Caco-2 (cell line): ENCODE measurements around the gene PAPPA. TPM values are rescaled to one million over a fixed set of nuclear protein-coding genes. Genes with fewer than 3 reads are reported as not detected.

Source experiments
- BruUV-seq: library from RNA; stranded (reverse); fragments of 400-500 nt; replicated peaks from 2 replicates; lab custom pipeline; 2021; lab: Mats Ljungman, UMichigan
- CTCF ChIA-PET: fragments of 300-600 bp; sonication (Branson Sonifier 250); formaldehyde crosslinking; loops from one replicate; lab custom pipeline; 2022; ENCODE audit warnings: antibody characterized with exemption; lab: Charles Lee
- POLR2A ChIA-PET: fragments of 300-600 bp; sonication (Branson Sonifier 250); formaldehyde crosslinking; loops from one replicate; lab custom pipeline; 2022; ENCODE audit warnings: antibody characterized with exemption; lab: Charles Lee
- DNase-seq, 2 experiments: peaks; one replicate each; pipeline versions ENCODE4 v3.0.0 to v3.0.0-alpha.2; 2020 to 2022
- H3K27me3 ChIP-seq: replicated peaks from 2 replicates; pipeline ENCODE4 v1.6.0; 2011; ENCODE audit warnings: low read length; ENCODE audit not compliant: control insufficient read depth, insufficient read depth
- H3K36me3 ChIP-seq: 2 replicates; pipeline ENCODE4 v1.5.1; 2011; ENCODE audit warnings: low read length; ENCODE audit not compliant: control insufficient read depth, insufficient read depth
- H3K4me1 ChIP-seq: fragments of 250-450 bp; sonication (Bioruptor Pico); 2 replicates; pipeline ENCODE4 v1.5.1; 2020; ENCODE audit warnings: mild to moderate bottlenecking
- H3K4me3 ChIP-seq: 2 replicates; pipeline ENCODE4 v1.5.1; 2011; ENCODE audit warnings: low read depth, mild to moderate bottlenecking, control low read depth, low read length
- H3K9me3 ChIP-seq: fragments of 250-450 bp; sonication (Bioruptor Pico); 2 replicates; pipeline ENCODE4 v1.5.1; 2020; ENCODE audit warnings: mild to moderate bottlenecking, moderate library complexity
- H3K27ac Mint-ChIP-seq: one replicate; pipeline ENCODE4 v1.8.0; 2022; ENCODE audit warnings: mixed read lengths; ENCODE audit not compliant: unreplicated experiment
- H3K27me3 Mint-ChIP-seq: one replicate; pipeline ENCODE4 v1.8.0; 2022; ENCODE audit warnings: mixed read lengths; ENCODE audit not compliant: insufficient read depth, unreplicated experiment
- H3K36me3 Mint-ChIP-seq: one replicate; pipeline ENCODE4 v1.8.0; 2022; ENCODE audit warnings: mild to moderate bottlenecking, mixed read lengths; ENCODE audit not compliant: insufficient read depth, unreplicated experiment
- H3K4me1 Mint-ChIP-seq: one replicate; pipeline ENCODE4 v1.8.0; 2022; ENCODE audit warnings: low read depth, mixed read lengths; ENCODE audit not compliant: unreplicated experiment
- H3K4me3 Mint-ChIP-seq: one replicate; pipeline ENCODE4 v1.8.0; 2022; ENCODE audit warnings: mild to moderate bottlenecking, moderate library complexity, mixed read lengths; ENCODE audit not compliant: unreplicated experiment
- H3K9me3 Mint-ChIP-seq: one replicate; pipeline ENCODE4 v1.8.0; 2022; ENCODE audit warnings: mixed read lengths; ENCODE audit not compliant: unreplicated experiment
- intact Hi-C: fragments of 100-400 bp; cut with micrococcal nuclease; formaldehyde crosslinking; loops from one replicate; pipeline ENCODE4 v1.10.0; 2022; ENCODE audit not compliant: unreplicated experiment
- total RNA-seq: library from RNA; stranded (reverse); gene quantifications from 2 replicates; pipeline ENCODE4 v1.2.3, GENCODE V29; 2022
- TF ChIP-seq, protein P1 (sequence below), 2 experiments: fragments of 200-600 bp in 1 of 2; IDR thresholded peaks; 1 replicate in 1 of 2; 2 replicates in 1 of 2; pipeline versions ENCODE4 v1.5.1 to v1.8.0; 2011 to 2022; ENCODE audit warnings: antibody characterized with exemption in 1 of 2, control low read depth in 1 of 2, inconsistent platforms in 1 of 2, low read depth in 1 of 2, low read length in 1 of 2, mild to moderate bottlenecking in 1 of 2, moderate library complexity in 1 of 2; ENCODE audit not compliant: insufficient read depth in 1 of 2, severe bottlenecking in 1 of 2, unreplicated experiment in 1 of 2

The PAPPA gene
- total RNA-seq, 1 experiment from 2014 or later: not detected

DNA sequence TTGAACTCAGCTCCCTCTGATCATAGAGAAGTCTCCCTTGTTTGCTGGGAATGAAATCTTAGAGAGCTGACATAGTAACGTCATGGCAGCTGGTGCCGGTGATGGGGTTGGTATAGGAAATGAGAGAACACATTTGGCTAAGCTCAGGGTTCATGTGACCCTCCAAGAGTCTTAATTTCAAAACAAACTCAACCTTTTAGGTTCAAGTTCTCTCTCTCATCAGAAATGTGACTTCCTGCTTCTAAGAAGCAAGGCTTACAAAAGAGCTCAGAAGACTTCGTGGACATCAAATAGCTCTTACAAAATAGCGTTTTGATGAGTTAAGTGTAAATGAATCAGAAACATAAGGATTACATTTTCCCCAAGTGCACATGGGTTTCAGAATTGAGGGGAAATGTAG, 97.3 kb downstream of the PAPPA start:
- no peak for DNase-seq
- CTCF ChIA-PET: no interaction called here
- Histone ChIP-seq H3K36me3 (no peaks in the 10 kb centered on the region), H3K9me3 (no peaks in the 10 kb centered on the region), H3K27me3 (no peaks in the 10 kb centered on the region; the same call in 1 of the 2 replicates), H3K4me1 (no peaks in the 10 kb centered on the region), H3K4me3 (no peak overlapping the region)
- H3K27me3 Mint-ChIP-seq: peaks cover 8% of the 10 kb centered on the region
- no peaks in the 10 kb centered on the region for H3K4me1 Mint-ChIP-seq
- no peaks in the 10 kb centered on the region for H3K9me3 Mint-ChIP-seq
- POLR2A ChIA-PET: no interaction called here
- TF ChIP-seq, protein P1, sequence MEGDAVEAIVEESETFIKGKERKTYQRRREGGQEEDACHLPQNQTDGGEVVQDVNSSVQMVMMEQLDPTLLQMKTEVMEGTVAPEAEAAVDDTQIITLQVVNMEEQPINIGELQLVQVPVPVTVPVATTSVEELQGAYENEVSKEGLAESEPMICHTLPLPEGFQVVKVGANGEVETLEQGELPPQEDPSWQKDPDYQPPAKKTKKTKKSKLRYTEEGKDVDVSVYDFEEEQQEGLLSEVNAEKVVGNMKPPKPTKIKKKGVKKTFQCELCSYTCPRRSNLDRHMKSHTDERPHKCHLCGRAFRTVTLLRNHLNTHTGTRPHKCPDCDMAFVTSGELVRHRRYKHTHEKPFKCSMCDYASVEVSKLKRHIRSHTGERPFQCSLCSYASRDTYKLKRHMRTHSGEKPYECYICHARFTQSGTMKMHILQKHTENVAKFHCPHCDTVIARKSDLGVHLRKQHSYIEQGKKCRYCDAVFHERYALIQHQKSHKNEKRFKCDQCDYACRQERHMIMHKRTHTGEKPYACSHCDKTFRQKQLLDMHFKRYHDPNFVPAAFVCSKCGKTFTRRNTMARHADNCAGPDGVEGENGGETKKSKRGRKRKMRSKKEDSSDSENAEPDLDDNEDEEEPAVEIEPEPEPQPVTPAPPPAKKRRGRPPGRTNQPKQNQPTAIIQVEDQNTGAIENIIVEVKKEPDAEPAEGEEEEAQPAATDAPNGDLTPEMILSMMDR (IDR thresholded peaks at IDR 0.05; ENCODE audit: insufficient read depth in 1 of 2, low read depth in 1 of 2, low read length in 1 of 2, severe bottlenecking in 1 of 2, unreplicated experiment in 1 of 2): no peak
- intact Hi-C loops: no loop called here
- BruUV-seq: no TSS peak
- H3K4me3 Mint-ChIP-seq: no peak overlapping the region
- H3K27ac Mint-ChIP-seq: no peak overlapping the region
- no peaks in the 10 kb centered on the region for H3K36me3 Mint-ChIP-seq

DNA sequence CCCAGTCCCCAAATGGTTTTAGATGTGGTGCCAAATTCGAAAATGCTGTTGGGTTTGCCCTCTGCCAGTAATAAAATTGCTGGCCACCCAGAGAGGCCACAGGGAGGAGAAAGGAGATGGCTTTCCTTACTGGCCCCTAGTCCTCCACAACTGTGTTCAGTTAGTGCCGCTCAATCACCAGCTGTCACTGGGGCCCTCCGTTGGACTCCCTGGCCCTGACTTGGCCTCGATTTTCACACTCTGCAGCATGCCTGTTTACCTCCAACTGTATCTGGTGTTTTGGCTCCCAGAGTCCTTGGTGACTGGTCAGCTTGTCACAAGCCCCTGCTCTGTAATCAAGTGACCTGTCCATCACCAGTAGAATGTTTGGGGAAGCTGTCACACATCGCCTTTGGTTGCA, 97.8 kb downstream of the PAPPA start:
- Histone ChIP-seq H3K9me3 (no peaks in the 10 kb centered on the region), H3K36me3 (no peaks in the 10 kb centered on the region), H3K4me3 (no peak overlapping the region), H3K27me3 (no peaks in the 10 kb centered on the region; the same call in 1 of the 2 replicates), H3K4me1 (no peaks in the 10 kb centered on the region)
- TF ChIP-seq, protein P1 (IDR thresholded peaks at IDR 0.05; ENCODE audit: insufficient read depth in 1 of 2, low read depth in 1 of 2, low read length in 1 of 2, severe bottlenecking in 1 of 2, unreplicated experiment in 1 of 2): no peak
- peaks cover 8% of the 10 kb centered on the region for H3K27me3 Mint-ChIP-seq
- no peaks in the 10 kb centered on the region for H3K36me3 Mint-ChIP-seq
- H3K4me1 Mint-ChIP-seq: no peaks in the 10 kb centered on the region
- intact Hi-C loops: no loop called here
- H3K4me3 Mint-ChIP-seq: no peak overlapping the region
- BruUV-seq: no TSS peak
- no peak overlapping the region for H3K27ac Mint-ChIP-seq
- ChIA-PET POLR2A (no interaction called here), CTCF (no interaction called here)
- DNase-seq: no peak
- H3K9me3 Mint-ChIP-seq: no peaks in the 10 kb centered on the region

DNA sequence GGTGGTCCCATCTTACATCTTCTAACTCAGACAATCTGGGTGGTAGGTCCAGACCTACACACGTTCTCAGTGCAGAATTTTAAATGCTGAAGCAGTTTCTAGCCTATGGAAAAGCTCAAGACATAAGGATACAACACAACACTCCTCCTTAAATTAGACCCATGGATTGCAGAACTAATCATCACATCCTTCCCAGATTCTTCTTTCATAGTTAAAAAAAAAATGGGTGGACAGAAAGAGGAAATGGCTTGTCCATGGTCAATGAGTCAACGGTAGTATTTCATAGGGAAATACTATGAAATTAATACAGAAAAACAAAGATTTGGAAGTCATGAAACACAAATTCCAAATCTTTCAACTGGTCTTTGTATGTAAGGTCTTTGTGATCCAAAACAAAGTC, 106.9 kb downstream of the PAPPA start:
- Histone ChIP-seq H3K9me3 (no peaks in the 10 kb centered on the region), H3K4me3 (no peak overlapping the region), H3K4me1 (no peaks in the 10 kb centered on the region), H3K36me3 (no peaks in the 10 kb centered on the region), H3K27me3 (no peaks in the 10 kb centered on the region)
- Mint-ChIP-seq H3K4me3 (no peak overlapping the region), H3K27ac (no peak overlapping the region), H3K36me3 (no peaks in the 10 kb centered on the region), H3K9me3 (no peaks in the 10 kb centered on the region), H3K4me1 (no peaks in the 10 kb centered on the region), H3K27me3 (peaks cover 2% of the 10 kb centered on the region)
- TF ChIP-seq, protein P1 (IDR thresholded peaks at IDR 0.05; ENCODE audit: insufficient read depth in 1 of 2, low read depth in 1 of 2, low read length in 1 of 2, severe bottlenecking in 1 of 2, unreplicated experiment in 1 of 2): no peak
- POLR2A ChIA-PET: no interaction called here
- intact Hi-C loops: no loop called here
- DNase-seq: no peak
- BruUV-seq: no TSS peak
- CTCF ChIA-PET: no interaction called here
